HL-60 (cell line): ENCODE data around the gene SYTL2.

Source experiments
- DNase-seq, 2 experiments: peaks; one replicate each; pipeline ENCODE4 v3.0.0-alpha.2; 2010 to 2020; ENCODE audit warnings: low read depth in 1 of 2, low spot score in 1 of 2
- H3K27ac ChIP-seq: fragments of 250-450 bp; sonication (Bioruptor Pico); replicated peaks from 2 replicates; pipeline ENCODE4 v1.5.1; 2020; ENCODE audit warnings: mild to moderate bottlenecking, moderate library complexity
- H3K27me3 ChIP-seq: fragments of 250-450 bp; sonication (Bioruptor Pico); 2 replicates; pipeline ENCODE4 v1.5.1; 2021; ENCODE audit warnings: mild to moderate bottlenecking, moderate library complexity; ENCODE audit not compliant: insufficient read depth, poor library complexity, severe bottlenecking
- H3K4me3 ChIP-seq: replicated peaks from 2 replicates; pipeline ENCODE4 v1.5.1; 2011; ENCODE audit warnings: mild to moderate bottlenecking, control low read depth, low read length; ENCODE audit not compliant: insufficient read depth
- CTCF ChIP-seq: IDR thresholded peaks from one replicate; pipeline ENCODE4 v1.5.1; 2011; ENCODE audit warnings: low read length, control low read depth, inconsistent platforms; ENCODE audit not compliant: insufficient read depth
- GABPA ChIP-seq: IDR thresholded peaks from 2 replicates; pipeline ENCODE4 v1.6.1; 2012; ENCODE audit warnings: low read depth
- POLR2AphosphoS5 ChIP-seq: IDR thresholded peaks from 2 replicates; pipeline ENCODE4 v1.6.1; 2012; ENCODE audit warnings: low read depth
- REST ChIP-seq: IDR thresholded peaks from 2 replicates; pipeline ENCODE4 v1.6.1; 2012; ENCODE audit warnings: low read depth; ENCODE audit not compliant: insufficient replicate concordance
- SPI1 ChIP-seq: IDR thresholded peaks from 2 replicates; pipeline ENCODE4 v1.6.1; 2012; ENCODE audit warnings: low read depth, mild to moderate bottlenecking, borderline replicate concordance

Gene SYTL2

GRCh38 chr11:85697747-85698146, 113.2 kb downstream of the SYTL2 start:
- TF ChIP-seq POLR2AphosphoS5, result no peak
- no peak for TF ChIP-seq REST
- no peak for TF ChIP-seq CTCF
- no peak for TF ChIP-seq GABPA
- TF ChIP-seq SPI1, result no peak
- DNase-seq, result no peak
- no peak overlapping the region for H3K27ac ChIP-seq
- no peaks in the 10 kb centered on the region for H3K27me3 ChIP-seq
- H3K4me3 ChIP-seq, result no peak overlapping the region

- TF ChIP-seq SPI1 (no peak), REST (no peak), GABPA (no peak), CTCF (no peak), POLR2AphosphoS5 (no peak)
- no peak for DNase-seq
- H3K27me3 ChIP-seq, result no peaks in the 10 kb centered on the region
- H3K4me3 ChIP-seq, result no peak overlapping the region
- H3K27ac ChIP-seq, result no peak overlapping the region
These were observed 115.4 kb downstream of the SYTL2 start for GRCh38 chr11:85695546-85695945.

GRCh38 chr11:85694385-85694980, 116.5 kb downstream of the SYTL2 start:
- no peak for TF ChIP-seq GABPA
- no peak for TF ChIP-seq POLR2AphosphoS5
- no peak for TF ChIP-seq REST
- no peak for TF ChIP-seq SPI1
- Histone ChIP-seq H3K27me3 (no peaks in the 10 kb centered on the region), H3K4me3 (no peak overlapping the region), H3K27ac (no peak overlapping the region)
- peak in 1 of 2 experiments; percentile 13 for DNase-seq
